HepG2 (cell line): Measurements from ENCODE around the gene PGA4. TPM values are rescaled to one million over a fixed set of nuclear protein-coding genes. Genes with fewer than 3 reads are reported as not detected.

Experiments used
- ATAC-seq: fragments of 200-7000 bp; cut with Tn5 transposase; 3 replicates; pipeline ENCODE4 v1.9.1; 2020; ENCODE audit warnings: mild to moderate bottlenecking, moderate library complexity
- BruUV-seq: library from RNA; stranded (reverse); fragments of 400-500 nt; replicated peaks from 2 replicates; lab custom pipeline; 2021; lab: Mats Ljungman, UMichigan
- CTCF ChIA-PET: fragments of 300-600 bp; formaldehyde crosslinking; extraction: SDS; loops from one replicate; lab custom pipeline; 2021; ENCODE audit warnings: low total read pairs, inconsistent platforms, low intra/inter-chr PET ratio; lab: Yijun Ruan, JAX
- POLR2A ChIA-PET: fragments of 350-600 bp; sonication (Branson Sonifier 250); formaldehyde crosslinking; loops from one replicate; lab custom pipeline; 2020; ENCODE audit warnings: antibody characterized with exemption, inconsistent platforms; lab: Yijun Ruan, JAX
- DNase-seq: peaks from one replicate; pipeline ENCODE4 v3.0.0-alpha.2; 2015; ENCODE audit warnings: low spot score
- FAIRE-seq: peaks from 3 replicates; lab custom pipeline; 2011; peaks lifted over from hg19 to GRCh38; lab: Jason Lieb, UNC
- H2AFZ ChIP-seq: one replicate; pipeline ENCODE4 v1.6.1; 2011; ENCODE audit warnings: low read length, inconsistent platforms
- H3K27ac ChIP-seq: fragments of 300-600 bp; 3 replicates; pipeline ENCODE4 v1.8.0; 2011; ENCODE audit warnings: mixed run types, mild to moderate bottlenecking, mixed read lengths, low read length, inconsistent platforms; ENCODE audit not compliant: insufficient read depth; ENCODE audit errors: extremely low read length
- H3K27me3 ChIP-seq, 2 experiments: fragments of 200-600 bp in 1 of 2; 2 replicates in 1 of 2; 3 replicates in 1 of 2; pipeline versions ENCODE4 v1.6.0 to v1.8.0; 2011; ENCODE audit warnings: low read length in 2 of 2, mild to moderate bottlenecking in 2 of 2, moderate library complexity in 2 of 2, inconsistent platforms in 1 of 2; ENCODE audit not compliant: insufficient read depth in 2 of 2, control insufficient read depth in 1 of 2
- H3K36me3 ChIP-seq, 2 experiments: fragments of 200-600 bp in 1 of 2; replicated peaks in 1 of 2; 2 replicates in 1 of 2; 3 replicates in 1 of 2; pipeline versions ENCODE4 v1.5.1 to v1.8.0; 2011; ENCODE audit warnings: low read length in 2 of 2, inconsistent platforms in 1 of 2; ENCODE audit not compliant: insufficient read depth in 2 of 2, control insufficient read depth in 1 of 2
- H3K4me1 ChIP-seq: 2 replicates; pipeline ENCODE4 v1.5.1; 2012; ENCODE audit warnings: low read length, inconsistent platforms; ENCODE audit not compliant: insufficient read depth
- H3K4me2 ChIP-seq: 2 replicates; pipeline ENCODE4 v1.6.0; 2011; ENCODE audit warnings: low read depth, low read length, inconsistent platforms
- H3K4me3 ChIP-seq, 3 experiments: fragments of 200-600 bp in 1 of 3; sonication (generic), shearing (Covaris generic) in 1 of 3; replicated peaks in 1 of 3; 2 replicates each; pipeline ENCODE4 v1.5.1; 2011 to 2016; ENCODE audit warnings: low read length in 3 of 3, inconsistent platforms in 2 of 3, low read depth in 2 of 3, mild to moderate bottlenecking in 2 of 3, control low read depth in 1 of 3, mixed read lengths in 1 of 3; ENCODE audit not compliant: insufficient read depth in 1 of 3
- H3K79me2 ChIP-seq: one replicate; pipeline ENCODE4 v1.6.1; 2011; ENCODE audit warnings: low read length, inconsistent platforms; ENCODE audit not compliant: insufficient read depth
- H3K9ac ChIP-seq: 2 replicates; pipeline ENCODE4 v1.6.0; 2011; ENCODE audit warnings: mild to moderate bottlenecking, low read depth, low read length, inconsistent platforms; ENCODE audit not compliant: insufficient read depth
- H3K9me3 ChIP-seq: 2 replicates; pipeline ENCODE4 v1.5.1; 2012; ENCODE audit warnings: mild to moderate bottlenecking, low read length
- H4K20me1 ChIP-seq: 2 replicates; pipeline ENCODE4 v1.6.0; 2011; ENCODE audit warnings: inconsistent platforms, mild to moderate bottlenecking, low read length, moderate library complexity; ENCODE audit not compliant: insufficient read depth
- AHR ChIP-seq: IDR thresholded peaks from 2 replicates; pipeline ENCODE4 v1.6.1; 2018; ENCODE audit warnings: missing genetic modification reagents, missing compliant biosample characterization
- ATM ChIP-seq: fragments of 450-650 bp; IDR thresholded peaks from 2 replicates; pipeline ENCODE4 v1.7.1; 2017; ENCODE audit warnings: mild to moderate bottlenecking, borderline replicate concordance
- EP300 ChIP-seq, 3 experiments: sonication (generic) in 1 of 3; formaldehyde crosslinking in 1 of 3; IDR thresholded peaks; 2 replicates each; pipeline versions ENCODE4 v1.5.1 to v1.6.1; 2011 to 2020; ENCODE audit warnings: low read depth in 2 of 3, low read length in 2 of 3, borderline replicate concordance in 1 of 3, improper control_type of control experiment in 1 of 3, mild to moderate bottlenecking in 1 of 3, missing genetic modification reagents in 1 of 3, moderate library complexity in 1 of 3
- HOXA5 ChIP-seq: sonication (generic); formaldehyde crosslinking; IDR thresholded peaks from 2 replicates; pipeline ENCODE4 v1.4.0; 2020; ENCODE audit warnings: missing genetic modification reagents
- ISL2 ChIP-seq: sonication (generic); formaldehyde crosslinking; IDR thresholded peaks from 2 replicates; pipeline ENCODE4 v1.5.0; 2020; ENCODE audit warnings: missing genetic modification reagents
- KDM4B ChIP-seq: sonication (generic); formaldehyde crosslinking; IDR thresholded peaks from 2 replicates; pipeline ENCODE4 v1.4.0; 2020; ENCODE audit warnings: missing genetic modification reagents
- MBNL3 ChIP-seq: fragments of 250-450 bp; sonication (Bioruptor Pico); conservative IDR thresholded peaks from 2 replicates; pipeline ENCODE4 v1.8.0; 2022; ENCODE audit warnings: mild to moderate bottlenecking, inconsistent platforms
- POLR2G ChIP-seq: fragments of 200-400 bp; formaldehyde crosslinking; IDR thresholded peaks from 2 replicates; pipeline ENCODE4 v1.6.1; 2018; ENCODE audit warnings: mild to moderate bottlenecking, low read depth, low read length, moderate library complexity
- RARG ChIP-seq: sonication (generic); formaldehyde crosslinking; IDR thresholded peaks from 2 replicates; pipeline ENCODE4 v1.4.0; 2020; ENCODE audit warnings: low read depth, mild to moderate bottlenecking, missing genetic modification reagents
- REXO4 ChIP-seq: sonication (generic); formaldehyde crosslinking; IDR thresholded peaks from 2 replicates; pipeline ENCODE4 v1.8.0; 2022; ENCODE audit warnings: missing genetic modification reagents, mild to moderate bottlenecking, borderline replicate concordance
- ZBTB3 ChIP-seq: sonication (generic); formaldehyde crosslinking; IDR thresholded peaks from 2 replicates; pipeline ENCODE4 v1.4.0; 2020; ENCODE audit warnings: low read depth, mild to moderate bottlenecking, moderate library complexity, missing genetic modification reagents, borderline replicate concordance
- ZMYM3 ChIP-seq: sonication (generic); formaldehyde crosslinking; IDR thresholded peaks from 2 replicates; pipeline ENCODE4 v1.5.1; 2020; ENCODE audit warnings: mild to moderate bottlenecking, missing genetic modification reagents
- ZNF589 ChIP-seq: sonication (generic); formaldehyde crosslinking; conservative IDR thresholded peaks from 2 replicates; pipeline ENCODE4 v1.8.0; 2022; ENCODE audit warnings: mild to moderate bottlenecking, moderate library complexity, missing genetic modification reagents
- ZNF629 ChIP-seq: sonication (generic); formaldehyde crosslinking; conservative IDR thresholded peaks from 2 replicates; pipeline ENCODE4 v1.5.0; 2020; ENCODE audit warnings: missing genetic modification reagents
- whole genome bisulfite sequencing: methylation state at CpG from one replicate; pipeline ENCODE4 v1.1.6; 2017; ENCODE audit warnings: low lambda C conversion rate; 5-methylcytosine and 5-hydroxymethylcytosine counted together
- in situ Hi-C: cut with HindIII; loops from 2 replicates; pipeline ENCODE4 v1.10.0; 2017; ENCODE audit warnings: low pct_unique_long_range_greater_than_20kb; ENCODE audit not compliant: extremely low pct_ligation_motif_present
- intact Hi-C: fragments of 100-400 bp; cut with micrococcal nuclease; formaldehyde crosslinking; loops from one replicate; pipeline ENCODE4 v1.10.0; 2022; ENCODE audit not compliant: unreplicated experiment
- polyA plus RNA-seq, 8 experiments: library from polyadenylated mRNA; depleted of rRNA in 3 of 8; stranded (reverse) in 7 of 8; unstranded in 1 of 8; fragments of >200 nt; fragmentation: Illumina TruSeq in 4 of 8; extraction: Trizol in 4 of 8; gene quantifications; 2 replicates each; pipeline versions ENCODE4 v1.2.1 to v1.2.3, GENCODE V29; 2011 to 2016; ENCODE audit warnings: low read depth in 4 of 8, missing spikeins in 1 of 8, mixed read lengths in 1 of 8; ENCODE audit not compliant: insufficient read depth in 1 of 8
- total RNA-seq, 5 experiments: library from RNA; depleted of rRNA; stranded (reverse); fragments of >200 nt; fragmentation: Illumina TruSeq; extraction: Trizol; gene quantifications; 2 replicates each; pipeline ENCODE4 v1.2.3, GENCODE V29; 2016; ENCODE audit warnings: low read depth in 1 of 5
- TF ChIP-seq, protein P1 (sequence below): sonication (generic); formaldehyde crosslinking; IDR thresholded peaks from 2 replicates; pipeline ENCODE4 v1.4.0; 2020; ENCODE audit warnings: mild to moderate bottlenecking, missing genetic modification reagents, borderline replicate concordance
- TF ChIP-seq, protein P2 (sequence below): fragments of 450-650 bp; IDR thresholded peaks from 2 replicates; pipeline ENCODE4 v1.6.1; 2016

Gene PGA4
- total and polyA plus RNA-seq, 2 of the 13 experiments (the other 11 are each of a cell fraction or from before 2014, with no cell fraction given), result not detected

DNA sequence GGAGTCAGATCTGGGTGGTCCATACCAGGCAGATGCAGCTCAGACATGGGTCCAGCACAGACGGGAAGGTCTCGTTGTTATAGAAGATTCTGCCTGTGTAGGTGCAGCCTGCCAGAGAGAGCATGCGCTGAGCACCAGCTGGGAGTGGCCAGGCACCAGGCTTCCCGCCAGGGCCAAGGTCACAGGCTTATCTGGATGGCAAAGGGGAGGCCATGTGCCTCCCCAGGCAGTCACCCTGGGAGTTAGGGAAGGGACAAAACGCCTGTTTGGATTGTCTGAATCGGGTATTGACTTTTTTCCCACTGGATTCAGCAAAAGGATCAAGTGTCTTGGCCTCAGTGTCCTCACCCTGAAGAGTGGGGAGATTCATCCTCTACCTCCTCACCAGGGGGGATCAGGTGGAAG is 45.3 kb downstream of the PGA4 start (continued):
- TF ChIP-seq RARG (CRISPR knock-in tag) (no peak), ZNF589 (CRISPR knock-in tag) (no peak), MBNL3 (CRISPR knock-in tag) (no peak), AHR (no peak)

DNA sequence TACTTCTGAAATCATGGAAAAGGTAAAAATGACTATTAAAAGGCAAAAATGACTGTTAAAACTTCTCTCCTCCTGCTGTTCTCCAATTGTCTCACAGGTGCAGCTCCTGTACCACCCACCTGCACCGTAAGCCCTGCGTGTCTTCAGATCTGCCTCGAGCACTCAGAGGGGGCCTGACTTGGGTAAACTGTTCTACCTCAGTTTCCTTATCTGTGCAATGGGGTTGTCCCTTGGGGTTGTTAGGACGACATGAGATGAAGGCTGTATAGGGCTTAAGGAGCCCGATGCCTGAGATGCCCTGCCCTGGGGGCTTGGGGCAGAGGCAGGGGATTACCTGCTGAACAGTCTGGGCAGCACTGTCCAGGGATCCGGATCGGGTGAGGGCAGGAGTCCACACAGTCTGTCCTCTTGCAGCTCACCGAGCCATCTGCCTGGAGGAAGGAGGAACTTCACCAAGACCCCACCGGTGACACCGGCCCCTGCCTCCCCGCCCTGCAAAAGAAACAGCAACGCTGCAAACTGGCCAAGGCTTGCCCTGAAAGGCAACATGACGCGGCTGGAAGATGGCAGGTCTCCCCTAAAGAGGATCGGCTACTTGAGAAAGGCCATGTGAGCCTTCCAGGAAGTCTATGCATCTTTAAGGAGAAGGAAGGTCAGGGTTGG is 46.6 kb downstream of the PGA4 start:
- ATAC-seq (no peak), FAIRE-seq (no peak), DNase-seq (no peak)
- Histone ChIP-seq H4K20me1 (no peaks in the 10 kb centered on the region), H2AFZ (no peak overlapping the region), H3K4me3 (no peak overlapping the region), H3K9me3 (no peaks in the 10 kb centered on the region), H3K36me3 (peaks cover 18 to 48% of the 10 kb centered on the region in 2 experiments), H3K27ac (peak overlapping the region; percentile 49), H3K4me2 (no peak overlapping the region), H3K27me3 (no peaks in the 10 kb centered on the region), H3K79me2 (no peaks in the 10 kb centered on the region), H3K4me1 (peaks cover 58% of the 10 kb centered on the region), H3K9ac (no peak overlapping the region)
- intact Hi-C loops (no loop called here), in situ Hi-C loops (no loop called here)
- POLR2A ChIA-PET, result interaction anchor here (0.6 to 1.7 kb wide), 3 partner anchors 14 to 122 kb away, joined by 3 to 4 read pairs (median 3); no protein-coding TSS in a partner anchor
- 94% methylated on average over 10 of the region's 15 CpGs for WGBS
- CTCF ChIA-PET, result no interaction called here
- no TSS peak for BruUV-seq
- TF ChIP-seq REXO4 (CRISPR knock-in tag) (no peak), ZNF629 (CRISPR knock-in tag) (peak; percentile 81), HOXA5 (no peak), EP300 (IDR thresholded peaks at IDR 0.05; ENCODE audit: low read depth in 2 of 2, low read length in 2 of 2) (no peak), EP300 (CRISPR knock-in tag; IDR thresholded peaks at IDR 0.05; ENCODE audit: borderline replicate concordance) (no peak), ZMYM3 (peak; percentile 33; the same call in 1 of the 2 replicates), ISL2 (CRISPR knock-in tag) (no peak), ATM (no peak), KDM4B (CRISPR knock-in tag) (no peak), ZBTB3 (CRISPR knock-in tag) (no peak), POLR2G (0 out of 2 replicates have a peak, but pooled peaks have one; percentile 35)
- TF ChIP-seq, protein P1, sequence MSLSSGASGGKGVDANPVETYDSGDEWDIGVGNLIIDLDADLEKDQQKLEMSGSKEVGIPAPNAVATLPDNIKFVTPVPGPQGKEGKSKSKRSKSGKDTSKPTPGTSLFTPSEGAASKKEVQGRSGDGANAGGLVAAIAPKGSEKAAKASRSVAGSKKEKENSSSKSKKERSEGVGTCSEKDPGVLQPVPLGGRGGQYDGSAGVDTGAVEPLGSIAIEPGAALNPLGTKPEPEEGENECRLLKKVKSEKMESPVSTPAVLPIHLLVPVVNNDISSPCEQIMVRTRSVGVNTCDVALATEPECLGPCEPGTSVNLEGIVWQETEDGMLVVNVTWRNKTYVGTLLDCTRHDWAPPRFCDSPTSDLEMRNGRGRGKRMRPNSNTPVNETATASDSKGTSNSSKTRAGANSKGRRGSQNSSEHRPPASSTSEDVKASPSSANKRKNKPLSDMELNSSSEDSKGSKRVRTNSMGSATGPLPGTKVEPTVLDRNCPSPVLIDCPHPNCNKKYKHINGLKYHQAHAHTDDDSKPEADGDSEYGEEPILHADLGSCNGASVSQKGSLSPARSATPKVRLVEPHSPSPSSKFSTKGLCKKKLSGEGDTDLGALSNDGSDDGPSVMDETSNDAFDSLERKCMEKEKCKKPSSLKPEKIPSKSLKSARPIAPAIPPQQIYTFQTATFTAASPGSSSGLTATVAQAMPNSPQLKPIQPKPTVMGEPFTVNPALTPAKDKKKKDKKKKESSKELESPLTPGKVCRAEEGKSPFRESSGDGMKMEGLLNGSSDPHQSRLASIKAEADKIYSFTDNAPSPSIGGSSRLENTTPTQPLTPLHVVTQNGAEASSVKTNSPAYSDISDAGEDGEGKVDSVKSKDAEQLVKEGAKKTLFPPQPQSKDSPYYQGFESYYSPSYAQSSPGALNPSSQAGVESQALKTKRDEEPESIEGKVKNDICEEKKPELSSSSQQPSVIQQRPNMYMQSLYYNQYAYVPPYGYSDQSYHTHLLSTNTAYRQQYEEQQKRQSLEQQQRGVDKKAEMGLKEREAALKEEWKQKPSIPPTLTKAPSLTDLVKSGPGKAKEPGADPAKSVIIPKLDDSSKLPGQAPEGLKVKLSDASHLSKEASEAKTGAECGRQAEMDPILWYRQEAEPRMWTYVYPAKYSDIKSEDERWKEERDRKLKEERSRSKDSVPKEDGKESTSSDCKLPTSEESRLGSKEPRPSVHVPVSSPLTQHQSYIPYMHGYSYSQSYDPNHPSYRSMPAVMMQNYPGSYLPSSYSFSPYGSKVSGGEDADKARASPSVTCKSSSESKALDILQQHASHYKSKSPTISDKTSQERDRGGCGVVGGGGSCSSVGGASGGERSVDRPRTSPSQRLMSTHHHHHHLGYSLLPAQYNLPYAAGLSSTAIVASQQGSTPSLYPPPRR (CRISPR knock-in tag), result no peak
- TF ChIP-seq, protein P2, sequence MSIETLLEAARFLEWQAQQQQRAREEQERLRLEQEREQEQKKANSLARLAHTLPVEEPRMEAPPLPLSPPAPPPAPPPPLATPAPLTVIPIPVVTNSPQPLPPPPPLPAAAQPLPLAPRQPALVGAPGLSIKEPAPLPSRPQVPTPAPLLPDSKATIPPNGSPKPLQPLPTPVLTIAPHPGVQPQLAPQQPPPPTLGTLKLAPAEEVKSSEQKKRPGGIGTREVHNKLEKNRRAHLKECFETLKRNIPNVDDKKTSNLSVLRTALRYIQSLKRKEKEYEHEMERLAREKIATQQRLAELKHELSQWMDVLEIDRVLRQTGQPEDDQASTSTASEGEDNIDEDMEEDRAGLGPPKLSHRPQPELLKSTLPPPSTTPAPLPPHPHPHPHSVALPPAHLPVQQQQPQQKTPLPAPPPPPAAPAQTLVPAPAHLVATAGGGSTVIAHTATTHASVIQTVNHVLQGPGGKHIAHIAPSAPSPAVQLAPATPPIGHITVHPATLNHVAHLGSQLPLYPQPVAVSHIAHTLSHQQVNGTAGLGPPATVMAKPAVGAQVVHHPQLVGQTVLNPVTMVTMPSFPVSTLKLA, result no peak
